K562 (cell line): Measurements from ENCODE around the gene FAM222A. TPM values are rescaled to one million over a fixed set of nuclear protein-coding genes. Genes with fewer than 3 reads are reported as not detected.

Experiments
- ATAC-seq: fragments of 200-7000 bp; cut with Tn5 transposase; 3 replicates; pipeline ENCODE4 v1.9.1; 2020; ENCODE audit warnings: moderate library complexity
- BruUV-seq: library from RNA; stranded (reverse); fragments of 400-500 nt; replicated peaks from 2 replicates; lab custom pipeline; 2021; lab: Mats Ljungman, UMichigan
- CTCF ChIA-PET: fragments of 300-600 bp; formaldehyde crosslinking; extraction: SDS; loops from one replicate; lab custom pipeline; 2021; ENCODE audit warnings: low intra/inter-chr PET ratio; lab: Yijun Ruan, JAX
- POLR2A ChIA-PET: fragments of 300-600, 350-650 bp; sonication (Branson Sonifier 250); formaldehyde crosslinking; extraction: SDS; loops from one replicate; lab custom pipeline; 2021; ENCODE audit warnings: antibody characterized with exemption, inconsistent platforms; lab: Yijun Ruan, JAX
- DNase-seq, 4 experiments: peaks; one replicate each; pipeline versions ENCODE4 v3.0.0 to v3.0.0-alpha.2; 2011 to 2018; ENCODE audit warnings: low spot score in 3 of 4, mixed read lengths in 3 of 4; ENCODE audit errors: extremely low read depth in 1 of 4
- FAIRE-seq: peaks from 2 replicates; lab custom pipeline; 2011; peaks lifted over from hg19 to GRCh38; lab: Jason Lieb, UNC
- H2AFZ ChIP-seq: 2 replicates; pipeline ENCODE4 v1.6.0; 2011; ENCODE audit warnings: low read depth, low read length, control low read depth, inconsistent platforms
- H3K27ac ChIP-seq: fragments of 200-600 bp; 3 replicates; pipeline ENCODE4 v1.8.0; 2011; ENCODE audit warnings: low read depth, mild to moderate bottlenecking, control low read depth, inconsistent platforms, low read length, moderate library complexity, mixed read lengths; ENCODE audit errors: extremely low read depth
- H3K27me3 ChIP-seq, 2 experiments: fragments of 300-600 bp in 1 of 2; 2 replicates in 1 of 2; 3 replicates in 1 of 2; pipeline versions ENCODE4 v1.6.0 to v1.8.0; 2011; ENCODE audit warnings: inconsistent platforms in 2 of 2, low read length in 2 of 2, mild to moderate bottlenecking in 1 of 2, mixed read lengths in 1 of 2, moderate library complexity in 1 of 2; ENCODE audit not compliant: control insufficient read depth in 2 of 2, insufficient read depth in 2 of 2
- H3K36me3 ChIP-seq: fragments of 300-600 bp; 3 replicates; pipeline ENCODE4 v1.8.0; 2011; ENCODE audit warnings: mild to moderate bottlenecking, low read length, inconsistent platforms; ENCODE audit not compliant: control insufficient read depth, insufficient read depth
- H3K4me1 ChIP-seq, 2 experiments: fragments of 200-600 bp in 1 of 2; replicated peaks in 1 of 2; 2 replicates in 1 of 2; 3 replicates in 1 of 2; pipeline versions ENCODE4 v1.5.1 to v1.8.0; 2011; ENCODE audit warnings: inconsistent platforms in 2 of 2, low read length in 2 of 2, mild to moderate bottlenecking in 1 of 2, mixed read lengths in 1 of 2, moderate library complexity in 1 of 2; ENCODE audit not compliant: control insufficient read depth in 2 of 2, insufficient read depth in 2 of 2
- H3K4me2 ChIP-seq: 2 replicates; pipeline ENCODE4 v1.6.1; 2011; ENCODE audit warnings: low read length, control low read depth, inconsistent platforms, mixed read lengths; ENCODE audit not compliant: insufficient read depth
- H3K4me3 ChIP-seq: fragments of 200-600 bp; sonication (generic), shearing (Covaris generic); 2 replicates; pipeline ENCODE4 v1.5.1; 2016; ENCODE audit warnings: control low read depth, inconsistent platforms
- H3K79me2 ChIP-seq: fragments of 200-600 bp; 3 replicates; pipeline ENCODE4 v1.8.0; 2011; ENCODE audit warnings: low read length, inconsistent platforms; ENCODE audit not compliant: control insufficient read depth, insufficient read depth
- H3K9ac ChIP-seq, 2 experiments: 2 replicates each; pipeline versions ENCODE4 v1.6.0 to v1.6.1; 2011; ENCODE audit warnings: low read depth in 2 of 2, low read length in 2 of 2, control low read depth in 1 of 2, inconsistent platforms in 1 of 2, mild to moderate bottlenecking in 1 of 2, mixed read lengths in 1 of 2; ENCODE audit not compliant: insufficient read depth in 1 of 2
- H3K9me1 ChIP-seq: one replicate; pipeline ENCODE4 v1.6.0; 2011; ENCODE audit warnings: inconsistent platforms, mild to moderate bottlenecking, low read length, moderate library complexity; ENCODE audit not compliant: control insufficient read depth, insufficient read depth
- H3K9me3 ChIP-seq: replicated peaks from 2 replicates; pipeline ENCODE4 v1.5.1; 2011; ENCODE audit warnings: low read depth, low read length, inconsistent platforms; ENCODE audit not compliant: control insufficient read depth, insufficient read depth
- H4K20me1 ChIP-seq: replicated peaks from 2 replicates; pipeline ENCODE4 v1.6.1; 2011; ENCODE audit warnings: low read length, inconsistent platforms, mixed read lengths; ENCODE audit not compliant: control insufficient read depth, insufficient read depth
- ELF4 ChIP-seq: fragments of 450-650 bp; formaldehyde crosslinking; IDR thresholded peaks from 2 replicates; pipeline ENCODE4 v1.4.0; 2022; ENCODE audit warnings: missing genetic modification characterization
- FOXP1 ChIP-seq: sonication (generic); formaldehyde crosslinking; IDR thresholded peaks from 2 replicates; pipeline ENCODE4 v1.8.0; 2022; ENCODE audit warnings: mild to moderate bottlenecking, missing genetic modification reagents
- ZNF384 ChIP-seq: IDR thresholded peaks from 2 replicates; pipeline ENCODE4 v1.6.1; 2012; ENCODE audit warnings: low read depth, low read length, improper control_type of control experiment
- ZNF507 ChIP-seq: conservative IDR thresholded peaks from 2 replicates; pipeline ENCODE4 v1.6.1; 2017; ENCODE audit warnings: missing genetic modification characterization, missing compliant biosample characterization
- WGBS: fragments of 100-300 bp; shearing (Covaris generic); methylation state at CpG from one replicate; pipeline ENCODE4 v1.1.6; 2016; ENCODE audit warnings: low coverage, mixed read lengths; ENCODE audit not compliant: insufficient coverage; ENCODE audit errors: missing lambda C conversion rate; 5-methylcytosine and 5-hydroxymethylcytosine counted together
- in situ Hi-C: fragments of 300-500 bp; cut with MboI; formaldehyde crosslinking; loops from 4 replicates; pipeline ENCODE4 v1.15.0; 2018; ENCODE audit warnings: inconsistent platforms, mixed read lengths
- intact Hi-C: fragments of 100-400 bp; cut with micrococcal nuclease; formaldehyde crosslinking; loops from 2 replicates; pipeline ENCODE4 v1.14.2; 2022
- polyA plus RNA-seq, 8 experiments: library from polyadenylated mRNA; depleted of rRNA in 4 of 8; stranded (reverse) in 5 of 8; unstranded in 3 of 8; fragments of >200 nt; fragmentation: Nextera tagmentation in 2 of 8; fragmentation: Illumina TruSeq in 1 of 8; extraction: Ambion mirVana in 2 of 8; extraction: Trizol in 1 of 8; gene quantifications; 2 replicates each; pipeline versions ENCODE4 v1.2.1 to v1.2.3, GENCODE V29; 2011 to 2014; ENCODE audit warnings: inconsistent platforms in 1 of 8, missing spikeins in 1 of 8
- total RNA-seq, 7 experiments: library from RNA; depleted of rRNA in 6 of 7; stranded (reverse); fragments of >200 nt in 6 of 7; fragmentation: Illumina TruSeq in 2 of 7; extraction: Trizol in 2 of 7; gene quantifications; 2 replicates each; pipeline versions ENCODE4 v1.2.1 to v1.2.3, GENCODE V29; 2011 to 2021; ENCODE audit warnings: low replicate concordance in 1 of 7
- TF ChIP-seq, protein P1 (sequence below): fragments of 450-650 bp; IDR thresholded peaks from 2 replicates; pipeline ENCODE4 v1.6.1; 2016
- TF ChIP-seq, protein P2 (sequence below): fragments of 450-650 bp; formaldehyde crosslinking; IDR thresholded peaks from 2 replicates; pipeline ENCODE4 v1.4.0; 2020; ENCODE audit warnings: mild to moderate bottlenecking, moderate library complexity

Gene FAM222A
- total and polyA plus RNA-seq, 9 of the 15 experiments (the other 6 are each of a cell fraction or from before 2014, with no cell fraction given), result 0.03 to 0.36 (median 0.12) TPM; not detected in 1

DNA sequence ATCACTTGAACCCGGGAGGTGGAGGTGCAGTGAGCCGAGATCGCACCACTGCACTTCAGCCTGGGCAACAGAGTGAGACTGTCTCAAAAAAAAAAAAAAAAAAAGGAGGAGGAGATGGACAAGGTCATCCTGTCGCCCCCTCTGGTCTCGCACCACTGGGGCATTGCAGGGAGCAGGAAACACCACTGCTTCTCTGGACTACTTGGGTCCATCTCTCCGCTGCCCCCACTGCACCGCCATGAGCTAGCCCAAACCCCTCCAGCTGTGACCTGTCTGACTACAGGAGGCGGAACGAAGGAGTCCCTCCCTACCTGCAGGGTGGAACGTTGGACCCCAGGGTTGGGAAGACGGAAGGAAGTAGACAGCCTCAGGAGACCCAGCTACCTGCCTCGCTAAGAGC is 18.2 kb upstream of the FAM222A start:
- H3K27ac ChIP-seq, result no peak overlapping the region; the same call in 2 of the 3 replicates
- FAIRE-seq (no peak), DNase-seq (no peak), ATAC-seq (no peak)
- in situ Hi-C loops (no loop called here), intact Hi-C loops (no loop called here)
- H3K36me3 ChIP-seq, result no peaks in the 10 kb centered on the region
- no peaks in the 10 kb centered on the region for H3K9me3 ChIP-seq
- peaks cover 3% of the 10 kb centered on the region for H3K9me1 ChIP-seq
- no peaks in the 10 kb centered on the region for H4K20me1 ChIP-seq
- WGBS, result 27% methylated on average over 8 of the region's 12 CpGs
- CTCF ChIA-PET, result no interaction called here
- TF ChIP-seq ZNF384 (peak; percentile 51), ELF4 (no peak)
- H3K9ac ChIP-seq, result no peak overlapping the region
- peaks cover 0 to 12% of the 10 kb centered on the region in 2 experiments; a peak in 2 of 5 replicates for H3K27me3 ChIP-seq
- peaks cover 15 to 20% of the 10 kb centered on the region in 2 experiments; a peak in 3 of 5 replicates for H3K4me1 ChIP-seq
- H2AFZ ChIP-seq, result peak overlapping the region; percentile 66; the same call in 1 of the 2 replicates
- peak overlapping the region; percentile 25; the same call in 1 of the 2 replicates for H3K4me2 ChIP-seq
- no peak overlapping the region for H3K4me3 ChIP-seq
- POLR2A ChIA-PET, result interaction anchor here (1.0 kb wide), 1 partner anchor 14 kb away, joined by 4 read pairs; no protein-coding TSS in a partner anchor
- no TSS peak for BruUV-seq
- H3K79me2 ChIP-seq, result no peaks in the 10 kb centered on the region

DNA sequence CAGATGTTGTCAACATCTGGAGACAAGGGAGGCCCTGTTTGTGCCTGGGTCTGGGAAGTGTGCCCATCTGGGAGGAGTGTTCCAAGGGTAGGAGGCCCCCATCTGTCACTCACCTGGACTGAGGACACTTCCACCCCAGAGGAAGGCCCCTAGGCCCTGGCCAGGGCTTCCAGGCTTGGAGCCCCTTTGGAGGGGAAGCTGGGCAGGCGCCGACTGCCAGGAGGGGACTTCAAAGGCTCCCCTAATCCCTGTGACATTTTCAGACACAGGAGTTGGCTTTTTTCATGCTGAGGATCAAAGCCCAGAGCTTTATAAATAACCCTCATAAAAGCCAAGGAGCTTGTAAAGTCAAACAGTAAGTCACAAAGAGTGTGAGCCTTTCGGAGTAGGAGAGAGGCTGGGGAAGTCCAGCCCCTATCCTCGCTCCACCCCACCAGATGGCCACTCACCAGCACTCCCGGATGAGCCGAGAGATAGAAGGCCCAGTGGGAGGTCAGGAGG is 17.6 kb upstream of the FAM222A start:
- peaks cover 0 to 17% of the 10 kb centered on the region in 2 experiments; a peak in 2 of 5 replicates for H3K27me3 ChIP-seq
- H3K27ac ChIP-seq, result no peak overlapping the region; the same call in 2 of the 3 replicates
- H3K9me3 ChIP-seq, result no peaks in the 10 kb centered on the region
- H3K4me1 ChIP-seq, result peaks cover 15 to 20% of the 10 kb centered on the region in 2 experiments; a peak in 3 of 5 replicates
- DNase-seq (peak; percentile 27 to 58 (median 52)), FAIRE-seq (no peak), ATAC-seq (peak; percentile 52; the same call in 2 of the 3 replicates)
- ChIA-PET POLR2A (interaction anchor here (1.0 kb wide), 1 partner anchor 13 kb away, joined by 4 read pairs; no protein-coding TSS in a partner anchor), CTCF (no interaction called here)
- peaks cover 3% of the 10 kb centered on the region for H3K9me1 ChIP-seq
- in situ Hi-C loops (no loop called here), intact Hi-C loops (no loop called here)
- H3K79me2 ChIP-seq, result no peaks in the 10 kb centered on the region
- peak overlapping the region; percentile 25; the same call in 1 of the 2 replicates for H3K4me2 ChIP-seq
- WGBS, result 29% methylated on average over 6 of the region's 6 CpGs
- no TSS peak for BruUV-seq
- no peak overlapping the region for H3K4me3 ChIP-seq
- peak overlapping the region; percentile 66 for H2AFZ ChIP-seq
- H3K36me3 ChIP-seq, result no peaks in the 10 kb centered on the region
- H3K9ac ChIP-seq, result peak overlapping the region; percentile 9 to 53; a peak in 2 of 4 replicates
- H4K20me1 ChIP-seq, result no peaks in the 10 kb centered on the region
- TF ChIP-seq FOXP1, result no peak
- TF ChIP-seq, protein P1, sequence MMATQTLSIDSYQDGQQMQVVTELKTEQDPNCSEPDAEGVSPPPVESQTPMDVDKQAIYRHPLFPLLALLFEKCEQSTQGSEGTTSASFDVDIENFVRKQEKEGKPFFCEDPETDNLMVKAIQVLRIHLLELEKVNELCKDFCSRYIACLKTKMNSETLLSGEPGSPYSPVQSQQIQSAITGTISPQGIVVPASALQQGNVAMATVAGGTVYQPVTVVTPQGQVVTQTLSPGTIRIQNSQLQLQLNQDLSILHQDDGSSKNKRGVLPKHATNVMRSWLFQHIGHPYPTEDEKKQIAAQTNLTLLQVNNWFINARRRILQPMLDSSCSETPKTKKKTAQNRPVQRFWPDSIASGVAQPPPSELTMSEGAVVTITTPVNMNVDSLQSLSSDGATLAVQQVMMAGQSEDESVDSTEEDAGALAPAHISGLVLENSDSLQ, result 0 out of 2 replicates have a peak, but pooled peaks have one; percentile 8
- TF ChIP-seq, protein P2, sequence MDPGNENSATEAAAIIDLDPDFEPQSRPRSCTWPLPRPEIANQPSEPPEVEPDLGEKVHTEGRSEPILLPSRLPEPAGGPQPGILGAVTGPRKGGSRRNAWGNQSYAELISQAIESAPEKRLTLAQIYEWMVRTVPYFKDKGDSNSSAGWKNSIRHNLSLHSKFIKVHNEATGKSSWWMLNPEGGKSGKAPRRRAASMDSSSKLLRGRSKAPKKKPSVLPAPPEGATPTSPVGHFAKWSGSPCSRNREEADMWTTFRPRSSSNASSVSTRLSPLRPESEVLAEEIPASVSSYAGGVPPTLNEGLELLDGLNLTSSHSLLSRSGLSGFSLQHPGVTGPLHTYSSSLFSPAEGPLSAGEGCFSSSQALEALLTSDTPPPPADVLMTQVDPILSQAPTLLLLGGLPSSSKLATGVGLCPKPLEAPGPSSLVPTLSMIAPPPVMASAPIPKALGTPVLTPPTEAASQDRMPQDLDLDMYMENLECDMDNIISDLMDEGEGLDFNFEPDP, result no peak
- TF ChIP-seq ZNF507 (tag), result no peak
